ENCODE measurements around the gene LUZP2. TPM values are rescaled to one million over a fixed set of nuclear protein-coding genes. Genes with fewer than 3 reads are reported as not detected.

Gene LUZP2
- total RNA-seq, 4 donors from 2014 or later, result under 0.01 TPM; not detected in 3

DNA sequence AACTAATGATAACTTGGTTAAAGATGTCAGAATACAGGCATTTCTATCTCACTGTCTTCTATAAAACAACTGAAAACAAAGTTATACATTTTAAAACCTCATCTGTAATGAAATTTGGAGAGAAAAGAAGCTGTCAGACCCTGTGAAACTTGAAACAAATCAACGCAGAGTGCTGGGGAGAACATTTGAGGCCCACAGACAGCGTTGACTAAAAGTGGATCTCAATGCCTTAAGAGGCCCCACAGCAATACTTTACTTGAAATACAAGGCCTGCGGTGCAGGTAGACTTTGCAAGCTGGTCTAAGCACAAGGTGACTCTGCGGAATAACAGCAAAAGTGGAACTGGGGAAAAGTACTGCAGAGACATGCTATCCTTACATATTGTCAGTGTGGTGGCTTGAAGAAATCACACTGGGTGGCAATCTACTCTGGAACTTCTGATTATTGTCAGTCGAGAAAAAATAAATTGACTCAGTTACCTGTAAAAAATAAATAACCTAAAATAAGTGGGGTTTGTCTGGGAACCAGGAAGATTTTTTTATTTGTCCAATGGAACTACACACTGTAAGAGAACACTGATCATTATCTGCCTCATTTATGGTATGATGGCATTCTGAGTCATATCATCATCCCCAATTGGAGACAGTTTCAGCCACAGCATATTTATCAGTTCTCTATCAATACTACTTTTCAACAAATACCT, 138.9 kb downstream of the LUZP2 start:
- Histone ChIP-seq H3K27me3 (no peaks in the 10 kb centered on the region), H3K27ac (no peak overlapping the region), H3K4me3 (no peak overlapping the region), H3K36me3 (no peaks in the 10 kb centered on the region), H3K9me3 (no peaks in the 10 kb centered on the region), H3K4me1 (no peaks in the 10 kb centered on the region)
- TF ChIP-seq EP300 (IDR thresholded peaks at IDR 0.05), result no peak
- TF ChIP-seq, protein P1, sequence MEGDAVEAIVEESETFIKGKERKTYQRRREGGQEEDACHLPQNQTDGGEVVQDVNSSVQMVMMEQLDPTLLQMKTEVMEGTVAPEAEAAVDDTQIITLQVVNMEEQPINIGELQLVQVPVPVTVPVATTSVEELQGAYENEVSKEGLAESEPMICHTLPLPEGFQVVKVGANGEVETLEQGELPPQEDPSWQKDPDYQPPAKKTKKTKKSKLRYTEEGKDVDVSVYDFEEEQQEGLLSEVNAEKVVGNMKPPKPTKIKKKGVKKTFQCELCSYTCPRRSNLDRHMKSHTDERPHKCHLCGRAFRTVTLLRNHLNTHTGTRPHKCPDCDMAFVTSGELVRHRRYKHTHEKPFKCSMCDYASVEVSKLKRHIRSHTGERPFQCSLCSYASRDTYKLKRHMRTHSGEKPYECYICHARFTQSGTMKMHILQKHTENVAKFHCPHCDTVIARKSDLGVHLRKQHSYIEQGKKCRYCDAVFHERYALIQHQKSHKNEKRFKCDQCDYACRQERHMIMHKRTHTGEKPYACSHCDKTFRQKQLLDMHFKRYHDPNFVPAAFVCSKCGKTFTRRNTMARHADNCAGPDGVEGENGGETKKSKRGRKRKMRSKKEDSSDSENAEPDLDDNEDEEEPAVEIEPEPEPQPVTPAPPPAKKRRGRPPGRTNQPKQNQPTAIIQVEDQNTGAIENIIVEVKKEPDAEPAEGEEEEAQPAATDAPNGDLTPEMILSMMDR (IDR thresholded peaks at IDR 0.05), result no peak
- TF ChIP-seq POLR2A (IDR thresholded peaks at IDR 0.05), result no peak
- 87% methylated on average over 5 of the region's 5 CpGs for WGBS, 2 donors
- DNase-seq (ENCODE audit: low spot score in 2 of 2), result no peak

DNA sequence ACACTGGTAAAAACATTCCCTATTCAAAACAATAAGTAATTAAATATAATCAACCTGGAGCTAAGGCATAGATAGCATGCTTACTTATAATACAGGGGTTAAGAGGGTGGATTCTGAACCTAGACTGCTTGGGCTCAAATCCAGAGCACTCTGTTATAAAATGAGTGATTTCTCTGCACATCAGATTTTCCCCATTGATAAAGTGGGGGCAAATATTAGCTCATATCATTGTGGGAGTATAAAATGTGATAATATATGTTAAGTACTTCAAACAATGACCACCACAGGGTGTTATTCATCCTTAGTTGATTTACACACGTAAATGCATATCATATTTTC, 139.4 kb downstream of the LUZP2 start:
- H3K4me3 ChIP-seq, result no peak overlapping the region
- DNase-seq (ENCODE audit: low spot score in 2 of 2), result no peak
- no peaks in the 10 kb centered on the region for H3K27me3 ChIP-seq
- no peaks in the 10 kb centered on the region for H3K36me3 ChIP-seq
- no peaks in the 10 kb centered on the region for H3K4me1 ChIP-seq
- no peak overlapping the region for H3K27ac ChIP-seq
- TF ChIP-seq, protein P1 (IDR thresholded peaks at IDR 0.05), result no peak
- TF ChIP-seq EP300 (IDR thresholded peaks at IDR 0.05) (no peak), POLR2A (IDR thresholded peaks at IDR 0.05) (no peak)
- no peaks in the 10 kb centered on the region for H3K9me3 ChIP-seq
- 88 to 90% methylated on average over 1 of the region's 1 CpG for WGBS, 2 donors

DNA sequence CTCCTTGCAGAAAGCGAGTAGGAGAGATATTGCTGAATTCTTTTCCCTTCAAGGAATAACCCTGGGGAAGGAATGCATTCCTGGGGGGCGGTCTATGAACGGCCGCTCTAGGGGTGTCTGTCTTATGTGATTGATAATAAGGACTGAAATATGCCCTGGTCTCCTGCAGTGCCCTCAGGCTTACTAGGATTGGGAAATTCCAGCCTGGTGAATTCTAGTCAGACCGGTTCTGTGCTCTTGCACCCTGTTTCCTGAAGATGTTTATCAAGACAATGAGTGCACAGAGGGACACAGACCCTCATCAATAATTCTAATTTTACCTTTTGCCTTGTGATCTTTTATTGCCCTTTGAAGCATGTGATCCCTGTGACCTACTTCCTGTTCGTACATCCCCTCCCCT, 140.7 kb downstream of the LUZP2 start:
- H3K27ac ChIP-seq, result no peak overlapping the region

DNA sequence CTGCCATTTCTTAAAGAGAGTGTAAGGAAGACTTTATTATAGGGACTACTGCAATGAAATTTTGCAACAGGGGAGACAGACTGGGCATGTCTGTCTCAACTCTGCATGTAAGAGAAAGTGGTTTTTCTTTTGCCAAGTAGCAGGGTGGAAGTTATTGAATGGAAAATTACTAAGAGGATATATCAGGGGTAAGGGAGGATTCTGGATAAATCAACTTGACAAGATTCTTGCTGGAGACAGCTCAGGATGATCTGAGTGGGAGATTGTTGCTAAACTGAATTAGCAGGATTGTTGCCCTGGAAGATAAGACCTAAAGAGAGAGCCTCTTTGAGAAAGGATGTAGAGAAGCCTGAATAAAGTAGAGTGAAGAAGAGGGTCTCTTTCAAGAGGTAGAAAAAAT, 145.8 kb downstream of the LUZP2 start:
- TF ChIP-seq, protein P1 (IDR thresholded peaks at IDR 0.05), result no peak
- TF ChIP-seq EP300 (IDR thresholded peaks at IDR 0.05), result no peak
- TF ChIP-seq POLR2A (IDR thresholded peaks at IDR 0.05), result no peak
- Histone ChIP-seq H3K36me3 (no peaks in the 10 kb centered on the region), H3K27me3 (no peaks in the 10 kb centered on the region)

More for the DNA sequence above, 140.7 kb downstream of the LUZP2 start:
- WGBS, 2 donors, result 77 to 80% methylated on average over 6 of the region's 6 CpGs
- Histone ChIP-seq H3K36me3 (no peaks in the 10 kb centered on the region), H3K9me3 (no peaks in the 10 kb centered on the region), H3K27me3 (no peaks in the 10 kb centered on the region), H3K4me3 (no peak overlapping the region), H3K4me1 (no peaks in the 10 kb centered on the region)
- TF ChIP-seq POLR2A (IDR thresholded peaks at IDR 0.05), result no peak
- no peak for TF ChIP-seq EP300 (IDR thresholded peaks at IDR 0.05)
- TF ChIP-seq, protein P1 (IDR thresholded peaks at IDR 0.05), result no peak
- no peak for DNase-seq (ENCODE audit: low spot score in 2 of 2)

DNA sequence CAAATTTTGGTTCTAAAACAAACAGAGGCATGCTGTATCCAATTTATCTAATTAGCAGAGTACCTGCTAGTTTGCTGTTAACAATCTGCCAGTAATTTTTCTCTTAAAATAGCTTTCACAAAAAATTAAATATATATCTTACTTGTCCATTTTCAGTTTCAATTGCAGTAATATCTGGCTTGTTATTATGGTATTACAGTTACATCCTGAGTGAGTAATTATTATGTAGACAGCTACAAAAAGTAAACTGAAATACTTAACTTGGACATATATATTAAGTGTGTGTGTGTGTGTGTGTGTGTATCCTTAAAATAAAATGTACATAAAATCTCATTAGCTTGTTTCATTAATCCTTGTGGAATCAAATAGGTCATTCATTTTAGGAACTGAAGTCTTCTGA, 148.7 kb downstream of the LUZP2 start:
- Histone ChIP-seq H3K36me3 (no peaks in the 10 kb centered on the region), H3K27ac (no peak overlapping the region), H3K4me3 (no peak overlapping the region), H3K27me3 (no peaks in the 10 kb centered on the region), H3K4me1 (no peaks in the 10 kb centered on the region), H3K9me3 (no peaks in the 10 kb centered on the region)
- TF ChIP-seq, protein P1 (IDR thresholded peaks at IDR 0.05), result no peak
- TF ChIP-seq EP300 (IDR thresholded peaks at IDR 0.05) (no peak), POLR2A (IDR thresholded peaks at IDR 0.05) (no peak)
- DNase-seq (ENCODE audit: low spot score in 2 of 2), result no peak

More for the DNA sequence above, 145.8 kb downstream of the LUZP2 start:
- Histone ChIP-seq H3K9me3 (no peaks in the 10 kb centered on the region), H3K4me1 (no peaks in the 10 kb centered on the region), H3K4me3 (no peak overlapping the region), H3K27ac (no peak overlapping the region)
- DNase-seq (ENCODE audit: low spot score in 2 of 2), result no peak

Data from tibial nerve (tissue), 4 donors.